Activated T-helper 17 cell treated with anti-CD3 and anti-CD28 coated beads, Interleukin-2, amount 50 U/mL, for 72 hours (primary cell): Measurements from ENCODE around the gene STING1. TPM values are rescaled to one million over a fixed set of nuclear protein-coding genes. Genes with fewer than 3 reads are reported as not detected.

Source experiments
- ATAC-seq: fragments of 150-1000 bp; cut with Tn5 transposase; replicated peaks from 2 replicates; pipeline ENCODE4 v1.10.0; 2021; ENCODE audit warnings: mild to moderate bottlenecking, moderate library complexity
- H3K27ac Mint-ChIP-seq: one replicate; pipeline ENCODE4 v1.8.0; 2022; ENCODE audit warnings: mixed read lengths
- H3K27me3 Mint-ChIP-seq: one replicate; pipeline ENCODE4 v1.8.0; 2022; ENCODE audit warnings: mixed read lengths
- H3K36me3 Mint-ChIP-seq: one replicate; pipeline ENCODE4 v1.8.0; 2022; ENCODE audit warnings: low read depth, mild to moderate bottlenecking, mixed read lengths
- H3K4me1 Mint-ChIP-seq: one replicate; pipeline ENCODE4 v1.8.0; 2022; ENCODE audit warnings: mixed read lengths
- H3K4me3 Mint-ChIP-seq: one replicate; pipeline ENCODE4 v1.8.0; 2022; ENCODE audit warnings: mild to moderate bottlenecking, mixed read lengths
- H3K9me3 Mint-ChIP-seq: one replicate; pipeline ENCODE4 v1.8.0; 2022; ENCODE audit warnings: mixed read lengths
- total RNA-seq, 2 donors: library from RNA; stranded (reverse); gene quantifications; one replicate each; pipeline ENCODE4 v1.2.3, GENCODE V29; 2022

STING1 gene
- total RNA-seq, 2 donors from 2014 or later = 360 to 423 TPM

GRCh38 chr5:139461698-139462097 lies 20.9 kb downstream of the STING1 start:
- no peak overlapping the region for H3K4me3 Mint-ChIP-seq
- no peaks in the 10 kb centered on the region for H3K9me3 Mint-ChIP-seq
- peaks cover 5% of the 10 kb centered on the region for H3K36me3 Mint-ChIP-seq
- no peak for ATAC-seq
- H3K4me1 Mint-ChIP-seq = peaks cover 30% of the 10 kb centered on the region
- no peaks in the 10 kb centered on the region for H3K27me3 Mint-ChIP-seq
- H3K27ac Mint-ChIP-seq = peak overlapping the region; percentile 96

GRCh38 chr5:139461176-139461575 lies 21.4 kb downstream of the STING1 start:
- Mint-ChIP-seq H3K36me3 (peaks cover 5% of the 10 kb centered on the region), H3K4me1 (peaks cover 35% of the 10 kb centered on the region), H3K27ac (peak overlapping the region; percentile 96), H3K4me3 (peak overlapping the region; percentile 72), H3K9me3 (no peaks in the 10 kb centered on the region), H3K27me3 (no peaks in the 10 kb centered on the region)
- no peak for ATAC-seq

GRCh38 chr5:139460455-139460854 lies 22.1 kb downstream of the STING1 start:
- peak overlapping the region; percentile 96 for H3K27ac Mint-ChIP-seq
- H3K27me3 Mint-ChIP-seq = no peaks in the 10 kb centered on the region
- H3K4me1 Mint-ChIP-seq = peaks cover 36% of the 10 kb centered on the region
- H3K36me3 Mint-ChIP-seq = peaks cover 5% of the 10 kb centered on the region
- H3K9me3 Mint-ChIP-seq = no peaks in the 10 kb centered on the region
- ATAC-seq = no peak
- peak overlapping the region; percentile 72 for H3K4me3 Mint-ChIP-seq

- H3K4me1 Mint-ChIP-seq = peaks cover 36% of the 10 kb centered on the region
- peak overlapping the region; percentile 72 for H3K4me3 Mint-ChIP-seq
- H3K36me3 Mint-ChIP-seq = peaks cover 5% of the 10 kb centered on the region
- no peaks in the 10 kb centered on the region for H3K9me3 Mint-ChIP-seq
- H3K27ac Mint-ChIP-seq = peak overlapping the region; percentile 96
- peak; percentile 64 for ATAC-seq
- no peaks in the 10 kb centered on the region for H3K27me3 Mint-ChIP-seq
These were observed 23.1 kb downstream of the STING1 start for GRCh38 chr5:139459451-139459934.

- H3K4me3 Mint-ChIP-seq = peak overlapping the region; percentile 72
- peaks cover 43% of the 10 kb centered on the region for H3K4me1 Mint-ChIP-seq
- peaks cover 8% of the 10 kb centered on the region for H3K36me3 Mint-ChIP-seq
- H3K9me3 Mint-ChIP-seq = peaks cover 5% of the 10 kb centered on the region
- H3K27me3 Mint-ChIP-seq = no peaks in the 10 kb centered on the region
- peak; percentile 85 for ATAC-seq
- H3K27ac Mint-ChIP-seq = peak overlapping the region; percentile 96
These were observed 23.8 kb downstream of the STING1 start for GRCh38 chr5:139458580-139459407.

GRCh38 chr5:139457653-139458306 lies 24.8 kb downstream of the STING1 start:
- peak; percentile 34 for ATAC-seq
- Mint-ChIP-seq H3K4me1 (peaks cover 47% of the 10 kb centered on the region), H3K27ac (peak overlapping the region; percentile 96), H3K27me3 (no peaks in the 10 kb centered on the region), H3K4me3 (peak overlapping the region; percentile 72), H3K9me3 (peaks cover 8% of the 10 kb centered on the region), H3K36me3 (peaks cover 11% of the 10 kb centered on the region)

- H3K4me1 Mint-ChIP-seq = peaks cover 47% of the 10 kb centered on the region
- H3K36me3 Mint-ChIP-seq = peaks cover 11% of the 10 kb centered on the region
- peak overlapping the region; percentile 96 for H3K27ac Mint-ChIP-seq
- no peaks in the 10 kb centered on the region for H3K27me3 Mint-ChIP-seq
- peak overlapping the region; percentile 72 for H3K4me3 Mint-ChIP-seq
- ATAC-seq = no peak
- H3K9me3 Mint-ChIP-seq = peaks cover 8% of the 10 kb centered on the region
These were observed 25.3 kb downstream of the STING1 start for GRCh38 chr5:139457241-139457640.

GRCh38 chr5:139456776-139457175 lies 25.8 kb downstream of the STING1 start:
- H3K27ac Mint-ChIP-seq = peak overlapping the region; percentile 96
- H3K4me3 Mint-ChIP-seq = peak overlapping the region; percentile 72
- no peak for ATAC-seq
- H3K4me1 Mint-ChIP-seq = peaks cover 47% of the 10 kb centered on the region
- peaks cover 11% of the 10 kb centered on the region for H3K36me3 Mint-ChIP-seq
- peaks cover 8% of the 10 kb centered on the region for H3K9me3 Mint-ChIP-seq
- H3K27me3 Mint-ChIP-seq = no peaks in the 10 kb centered on the region

GRCh38 chr5:139454568-139455290 lies 27.8 kb downstream of the STING1 start:
- Mint-ChIP-seq H3K4me3 (peak overlapping the region; percentile 23), H3K27me3 (no peaks in the 10 kb centered on the region), H3K9me3 (peaks cover 8% of the 10 kb centered on the region), H3K4me1 (peaks cover 37% of the 10 kb centered on the region), H3K27ac (peak overlapping the region; percentile 87), H3K36me3 (peaks cover 11% of the 10 kb centered on the region)
- no peak for ATAC-seq

GRCh38 chr5:139453683-139454567 lies 28.6 kb downstream of the STING1 start:
- ATAC-seq = no peak
- H3K27me3 Mint-ChIP-seq = no peaks in the 10 kb centered on the region
- peaks cover 32% of the 10 kb centered on the region for H3K4me1 Mint-ChIP-seq
- peak overlapping the region; percentile 23 for H3K4me3 Mint-ChIP-seq
- H3K9me3 Mint-ChIP-seq = peaks cover 8% of the 10 kb centered on the region
- peak overlapping the region; percentile 87 for H3K27ac Mint-ChIP-seq
- peaks cover 10% of the 10 kb centered on the region for H3K36me3 Mint-ChIP-seq

GRCh38 chr5:139451878-139452660 lies 30.5 kb downstream of the STING1 start:
- Mint-ChIP-seq H3K27ac (no peak overlapping the region), H3K4me3 (no peak overlapping the region), H3K27me3 (no peaks in the 10 kb centered on the region), H3K4me1 (peaks cover 32% of the 10 kb centered on the region), H3K36me3 (peaks cover 16% of the 10 kb centered on the region), H3K9me3 (peaks cover 8% of the 10 kb centered on the region)
- no peak for ATAC-seq

- no peak for ATAC-seq
- Mint-ChIP-seq H3K4me1 (peaks cover 34% of the 10 kb centered on the region), H3K27ac (no peak overlapping the region), H3K4me3 (no peak overlapping the region), H3K36me3 (peaks cover 19% of the 10 kb centered on the region), H3K27me3 (no peaks in the 10 kb centered on the region), H3K9me3 (peaks cover 8% of the 10 kb centered on the region)
These were observed 31.4 kb downstream of the STING1 start for GRCh38 chr5:139451176-139451575.
